HepG2 (cell line): Measurements from ENCODE around the gene OSGEPL1. TPM values are rescaled to one million over a fixed set of nuclear protein-coding genes. Genes with fewer than 3 reads are reported as not detected.

ENCODE experiments used
- ATF6 ChIP-seq: sonication (generic); formaldehyde crosslinking; conservative IDR thresholded peaks from 2 replicates; pipeline ENCODE4 v1.4.0; 2020; ENCODE audit warnings: missing genetic modification reagents
- DMTF1 ChIP-seq: sonication (generic); formaldehyde crosslinking; IDR thresholded peaks from 2 replicates; pipeline ENCODE4 v1.4.0; 2020; ENCODE audit warnings: mild to moderate bottlenecking, missing genetic modification reagents
- E2F2 ChIP-seq: sonication (generic); formaldehyde crosslinking; IDR thresholded peaks from 2 replicates; pipeline ENCODE4 v1.4.0; 2020; ENCODE audit warnings: missing genetic modification reagents, borderline replicate concordance
- FOSL2 ChIP-seq: sonication (generic); formaldehyde crosslinking; IDR thresholded peaks from 2 replicates; pipeline ENCODE4 v1.4.0; 2020; ENCODE audit warnings: missing genetic modification reagents
- KLF15 ChIP-seq: sonication (generic); formaldehyde crosslinking; IDR thresholded peaks from 2 replicates; pipeline ENCODE4 v1.8.1; 2023; ENCODE audit warnings: borderline replicate concordance, mild to moderate bottlenecking, inconsistent platforms, missing genetic modification reagents, mixed read lengths
- NCOA5 ChIP-seq: sonication (generic); formaldehyde crosslinking; IDR thresholded peaks from 2 replicates; pipeline ENCODE4 v1.4.0; 2020; ENCODE audit warnings: missing genetic modification reagents
- PHF21A ChIP-seq: sonication (generic); formaldehyde crosslinking; IDR thresholded peaks from 2 replicates; pipeline ENCODE4 v1.5.0; 2020; ENCODE audit warnings: mild to moderate bottlenecking, missing genetic modification reagents
- SALL2 ChIP-seq: sonication (generic); formaldehyde crosslinking; IDR thresholded peaks from 2 replicates; pipeline ENCODE4 v1.8.1; 2023; ENCODE audit warnings: mild to moderate bottlenecking, missing genetic modification reagents, inconsistent platforms
- ZBTB38 ChIP-seq: sonication (generic); formaldehyde crosslinking; IDR thresholded peaks from 2 replicates; pipeline ENCODE4 v1.5.1; 2020; ENCODE audit warnings: mild to moderate bottlenecking, missing genetic modification reagents
- ZNF205 ChIP-seq: IDR thresholded peaks from 2 replicates; pipeline ENCODE4 v1.6.1; 2018; ENCODE audit warnings: missing biosample characterization, missing genetic modification reagents
- ZNF567 ChIP-seq: sonication (generic); formaldehyde crosslinking; IDR thresholded peaks from 2 replicates; pipeline ENCODE4 v1.8.1; 2023; ENCODE audit warnings: mild to moderate bottlenecking, missing genetic modification reagents, borderline replicate concordance
- ZNF589 ChIP-seq: sonication (generic); formaldehyde crosslinking; conservative IDR thresholded peaks from 2 replicates; pipeline ENCODE4 v1.8.0; 2022; ENCODE audit warnings: mild to moderate bottlenecking, moderate library complexity, missing genetic modification reagents
- ZSCAN22 ChIP-seq: sonication (generic); formaldehyde crosslinking; IDR thresholded peaks from 2 replicates; pipeline ENCODE4 v1.4.0; 2020; ENCODE audit warnings: mild to moderate bottlenecking, missing genetic modification reagents
- polyA plus RNA-seq, 8 experiments: library from polyadenylated mRNA; depleted of rRNA in 3 of 8; stranded (reverse) in 7 of 8; unstranded in 1 of 8; fragments of >200 nt; fragmentation: Illumina TruSeq in 4 of 8; extraction: Trizol in 4 of 8; gene quantifications; 2 replicates each; pipeline versions ENCODE4 v1.2.1 to v1.2.3, GENCODE V29; 2011 to 2016; ENCODE audit warnings: low read depth in 4 of 8, missing spikeins in 1 of 8, mixed read lengths in 1 of 8; ENCODE audit not compliant: insufficient read depth in 1 of 8
- total RNA-seq, 5 experiments: library from RNA; depleted of rRNA; stranded (reverse); fragments of >200 nt; fragmentation: Illumina TruSeq; extraction: Trizol; gene quantifications; 2 replicates each; pipeline ENCODE4 v1.2.3, GENCODE V29; 2016; ENCODE audit warnings: low read depth in 1 of 5
- TF ChIP-seq, protein P1 (sequence below): sonication (generic); formaldehyde crosslinking; IDR thresholded peaks from 2 replicates; pipeline ENCODE4 v1.4.0; 2020; ENCODE audit warnings: missing genetic modification reagents

OSGEPL1 gene
- total and polyA plus RNA-seq, 2 of the 13 experiments (the other 11 are each of a cell fraction or from before 2014, with no cell fraction given) = 10.2 to 10.8 TPM

DNA sequence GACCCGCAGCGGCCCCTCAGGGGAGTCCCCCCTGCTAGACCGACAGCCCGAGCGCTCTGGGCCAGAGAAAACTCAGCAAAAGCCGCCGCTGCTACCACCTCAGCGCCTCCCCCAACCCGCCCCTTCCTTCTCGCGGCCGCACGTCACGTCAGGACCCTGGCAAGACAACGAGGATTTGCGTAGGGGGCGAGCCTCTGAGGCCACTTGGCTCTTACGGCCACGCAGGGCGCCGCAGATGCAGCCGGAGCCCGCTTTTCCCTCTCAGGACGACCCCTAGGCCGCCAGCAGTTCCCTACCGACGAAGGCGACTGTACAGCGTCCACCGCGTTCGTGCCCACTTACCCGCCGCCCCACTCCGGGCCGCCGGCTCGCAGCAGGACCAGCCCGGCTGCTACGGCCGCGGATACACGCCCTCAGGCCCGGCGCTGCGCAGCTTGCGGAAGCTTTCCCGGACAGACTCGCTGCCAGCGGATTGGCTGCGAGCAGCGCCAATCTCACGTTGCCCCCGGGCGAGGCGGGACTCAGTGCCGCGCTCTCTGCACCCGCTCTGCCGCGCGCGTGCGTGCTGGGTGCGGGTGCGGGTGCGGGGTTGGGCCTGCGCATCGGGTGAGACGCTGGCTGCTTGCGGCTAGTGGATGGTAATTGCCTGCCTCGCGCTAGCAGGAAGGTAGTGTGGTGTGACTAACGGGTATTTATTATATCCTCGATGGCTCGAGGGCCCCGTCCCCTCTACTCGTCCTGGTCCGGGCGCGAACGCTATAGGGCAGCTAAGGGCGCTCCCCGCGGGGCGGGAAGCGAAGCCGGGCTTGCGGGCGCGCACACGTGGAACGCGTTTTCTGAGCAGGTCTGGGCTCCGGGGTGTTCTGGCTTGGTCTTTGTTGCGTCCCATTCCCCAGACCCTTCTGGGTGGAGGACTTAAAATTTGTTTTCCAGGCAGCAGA, 21.6 kb upstream of the OSGEPL1 start, which contains the start of the genes ORMDL1 and PMS1 (continued):
- TF ChIP-seq, protein P1, sequence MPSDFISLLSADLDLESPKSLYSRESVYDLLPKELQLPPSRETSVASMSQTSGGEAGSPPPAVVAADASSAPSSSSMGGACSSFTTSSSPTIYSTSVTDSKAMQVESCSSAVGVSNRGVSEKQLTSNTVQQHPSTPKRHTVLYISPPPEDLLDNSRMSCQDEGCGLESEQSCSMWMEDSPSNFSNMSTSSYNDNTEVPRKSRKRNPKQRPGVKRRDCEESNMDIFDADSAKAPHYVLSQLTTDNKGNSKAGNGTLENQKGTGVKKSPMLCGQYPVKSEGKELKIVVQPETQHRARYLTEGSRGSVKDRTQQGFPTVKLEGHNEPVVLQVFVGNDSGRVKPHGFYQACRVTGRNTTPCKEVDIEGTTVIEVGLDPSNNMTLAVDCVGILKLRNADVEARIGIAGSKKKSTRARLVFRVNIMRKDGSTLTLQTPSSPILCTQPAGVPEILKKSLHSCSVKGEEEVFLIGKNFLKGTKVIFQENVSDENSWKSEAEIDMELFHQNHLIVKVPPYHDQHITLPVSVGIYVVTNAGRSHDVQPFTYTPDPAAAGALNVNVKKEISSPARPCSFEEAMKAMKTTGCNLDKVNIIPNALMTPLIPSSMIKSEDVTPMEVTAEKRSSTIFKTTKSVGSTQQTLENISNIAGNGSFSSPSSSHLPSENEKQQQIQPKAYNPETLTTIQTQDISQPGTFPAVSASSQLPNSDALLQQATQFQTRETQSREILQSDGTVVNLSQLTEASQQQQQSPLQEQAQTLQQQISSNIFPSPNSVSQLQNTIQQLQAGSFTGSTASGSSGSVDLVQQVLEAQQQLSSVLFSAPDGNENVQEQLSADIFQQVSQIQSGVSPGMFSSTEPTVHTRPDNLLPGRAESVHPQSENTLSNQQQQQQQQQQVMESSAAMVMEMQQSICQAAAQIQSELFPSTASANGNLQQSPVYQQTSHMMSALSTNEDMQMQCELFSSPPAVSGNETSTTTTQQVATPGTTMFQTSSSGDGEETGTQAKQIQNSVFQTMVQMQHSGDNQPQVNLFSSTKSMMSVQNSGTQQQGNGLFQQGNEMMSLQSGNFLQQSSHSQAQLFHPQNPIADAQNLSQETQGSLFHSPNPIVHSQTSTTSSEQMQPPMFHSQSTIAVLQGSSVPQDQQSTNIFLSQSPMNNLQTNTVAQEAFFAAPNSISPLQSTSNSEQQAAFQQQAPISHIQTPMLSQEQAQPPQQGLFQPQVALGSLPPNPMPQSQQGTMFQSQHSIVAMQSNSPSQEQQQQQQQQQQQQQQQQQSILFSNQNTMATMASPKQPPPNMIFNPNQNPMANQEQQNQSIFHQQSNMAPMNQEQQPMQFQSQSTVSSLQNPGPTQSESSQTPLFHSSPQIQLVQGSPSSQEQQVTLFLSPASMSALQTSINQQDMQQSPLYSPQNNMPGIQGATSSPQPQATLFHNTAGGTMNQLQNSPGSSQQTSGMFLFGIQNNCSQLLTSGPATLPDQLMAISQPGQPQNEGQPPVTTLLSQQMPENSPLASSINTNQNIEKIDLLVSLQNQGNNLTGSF (CRISPR knock-in tag) = peak; percentile 87
- TF ChIP-seq E2F2 (CRISPR knock-in tag) (peak; percentile 85; the same call in 1 of the 2 replicates), ZBTB38 (CRISPR knock-in tag) (peak; percentile 64), FOSL2 (peak; percentile 31), ZNF567 (peak; percentile 53; the same call in 1 of the 2 replicates), PHF21A (CRISPR knock-in tag) (peak; percentile 94), KLF15 (CRISPR knock-in tag) (peak; percentile 71), DMTF1 (CRISPR knock-in tag) (no peak), ATF6 (CRISPR knock-in tag) (no peak), ZSCAN22 (peak; percentile 34; the same call in 1 of the 2 replicates), ZNF205 (CRISPR knock-in tag) (peak; percentile 85), NCOA5 (CRISPR knock-in tag) (no peak), ZNF589 (CRISPR knock-in tag) (peak; percentile 97), SALL2 (CRISPR knock-in tag) (peak; percentile 98)
